ENCODE results near the gene NDUFA6.
"Not testable (repeated sequence)": the region's sequence is repeated elsewhere in the genome, so short reads cannot be mapped to it uniquely, and the experiment has no call there.

- not testable (repeated sequence) for TF ChIP-seq CTCF (conservative IDR thresholded peaks at IDR 0.05); EZH2 (IDR thresholded peaks at IDR 0.05; ENCODE audit: low read depth)
These were observed 45.1 kb upstream of the NDUFA6 start for GRCh38 chr22:42135688-42136087.
